ENCODE measurements around the gene RAB11FIP4. TPM values are rescaled to one million over a fixed set of nuclear protein-coding genes. Genes with fewer than 3 reads are reported as not detected.

RAB11FIP4 gene
- total RNA-seq, 1 donor: 0.72 TPM

GRCh38 chr17:31572341-31572740 is 180.9 kb downstream of the RAB11FIP4 start:
- peaks cover 89% of the 10 kb centered on the region for H4K20me1 ChIP-seq (ENCODE audit: insufficient read depth, low read length)

GRCh38 chr17:31573047-31573446 is 181.6 kb downstream of the RAB11FIP4 start:
- no peaks in the 10 kb centered on the region for H3K27me3 ChIP-seq (ENCODE audit: insufficient read depth, low read length)
- H3K4me1 ChIP-seq (ENCODE audit: insufficient read depth, low read length): peaks cover 49% of the 10 kb centered on the region
- H3K4me2 ChIP-seq (ENCODE audit: insufficient read depth, low read length): no peak overlapping the region
- peaks cover 63% of the 10 kb centered on the region for H3K36me3 ChIP-seq (ENCODE audit: insufficient read depth, low read length)
- no peaks in the 10 kb centered on the region for H3K9me3 ChIP-seq (ENCODE audit: low read depth, low read length)
- DNase-seq (ENCODE audit: insufficient read length, low spot score, missing footprints): no peak
- H3K4me3 ChIP-seq (ENCODE audit: insufficient read depth, low read length): no peak overlapping the region
- H3K27ac ChIP-seq (ENCODE audit: low read depth, low read length): peak overlapping the region; percentile 94
- peaks cover 97% of the 10 kb centered on the region for H3K79me2 ChIP-seq (ENCODE audit: insufficient read depth, low read length)
- peaks cover 89% of the 10 kb centered on the region for H4K20me1 ChIP-seq (ENCODE audit: insufficient read depth, low read length)
- no peak overlapping the region for H2AFZ ChIP-seq (ENCODE audit: low read length)
- no peak for TF ChIP-seq CTCF (IDR thresholded peaks at IDR 0.05; ENCODE audit: extremely low read depth, low read depth, low read length)

More at GRCh38 chr17:31572341-31572740, 180.9 kb downstream of the RAB11FIP4 start:
- no peak for TF ChIP-seq CTCF (IDR thresholded peaks at IDR 0.05; ENCODE audit: extremely low read depth, low read depth, low read length)
- Histone ChIP-seq H3K4me3 (ENCODE audit: insufficient read depth, low read length) (peak overlapping the region; percentile 13), H3K27me3 (ENCODE audit: insufficient read depth, low read length) (no peaks in the 10 kb centered on the region), H3K4me1 (ENCODE audit: insufficient read depth, low read length) (peaks cover 56% of the 10 kb centered on the region), H3K36me3 (ENCODE audit: insufficient read depth, low read length) (peaks cover 58% of the 10 kb centered on the region), H3K79me2 (ENCODE audit: insufficient read depth, low read length) (peaks cover 97% of the 10 kb centered on the region), H2AFZ (ENCODE audit: low read length) (no peak overlapping the region), H3K9me3 (ENCODE audit: low read depth, low read length) (no peaks in the 10 kb centered on the region), H3K27ac (ENCODE audit: low read depth, low read length) (peak overlapping the region; percentile 94), H3K4me2 (ENCODE audit: insufficient read depth, low read length) (peak overlapping the region; percentile 64)
- DNase-seq (ENCODE audit: insufficient read length, low spot score, missing footprints): no peak

GRCh38 chr17:31573861-31574260 is 182.4 kb downstream of the RAB11FIP4 start:
- DNase-seq (ENCODE audit: insufficient read length, low spot score, missing footprints): no peak
- peak overlapping the region; percentile 94 for H3K27ac ChIP-seq (ENCODE audit: low read depth, low read length)

GRCh38 chr17:31574458-31574857 is 183.0 kb downstream of the RAB11FIP4 start:
- Histone ChIP-seq H2AFZ (ENCODE audit: low read length) (no peak overlapping the region), H3K79me2 (ENCODE audit: insufficient read depth, low read length) (peaks cover 97% of the 10 kb centered on the region), H4K20me1 (ENCODE audit: insufficient read depth, low read length) (peaks cover 82% of the 10 kb centered on the region)

More at GRCh38 chr17:31573861-31574260, 182.4 kb downstream of the RAB11FIP4 start:
- no peak overlapping the region for H2AFZ ChIP-seq (ENCODE audit: low read length)
- H3K4me2 ChIP-seq (ENCODE audit: insufficient read depth, low read length): no peak overlapping the region
- H3K79me2 ChIP-seq (ENCODE audit: insufficient read depth, low read length): peaks cover 97% of the 10 kb centered on the region
- no peak for TF ChIP-seq CTCF (IDR thresholded peaks at IDR 0.05; ENCODE audit: extremely low read depth, low read depth, low read length)
- H3K4me3 ChIP-seq (ENCODE audit: insufficient read depth, low read length): no peak overlapping the region
- H3K9me3 ChIP-seq (ENCODE audit: low read depth, low read length): no peaks in the 10 kb centered on the region
- H3K36me3 ChIP-seq (ENCODE audit: insufficient read depth, low read length): peaks cover 67% of the 10 kb centered on the region
- peaks cover 46% of the 10 kb centered on the region for H3K4me1 ChIP-seq (ENCODE audit: insufficient read depth, low read length)
- no peaks in the 10 kb centered on the region for H3K27me3 ChIP-seq (ENCODE audit: insufficient read depth, low read length)
- peaks cover 82% of the 10 kb centered on the region for H4K20me1 ChIP-seq (ENCODE audit: insufficient read depth, low read length)

More at GRCh38 chr17:31574458-31574857, 183.0 kb downstream of the RAB11FIP4 start:
- H3K27ac ChIP-seq (ENCODE audit: low read depth, low read length): peak overlapping the region; percentile 94
- no peak overlapping the region for H3K4me3 ChIP-seq (ENCODE audit: insufficient read depth, low read length)
- no peak for DNase-seq (ENCODE audit: insufficient read length, low spot score, missing footprints)
- peaks cover 46% of the 10 kb centered on the region for H3K4me1 ChIP-seq (ENCODE audit: insufficient read depth, low read length)
- no peaks in the 10 kb centered on the region for H3K27me3 ChIP-seq (ENCODE audit: insufficient read depth, low read length)
- peaks cover 73% of the 10 kb centered on the region for H3K36me3 ChIP-seq (ENCODE audit: insufficient read depth, low read length)
- TF ChIP-seq CTCF (IDR thresholded peaks at IDR 0.05; ENCODE audit: extremely low read depth, low read depth, low read length): no peak
- H3K9me3 ChIP-seq (ENCODE audit: low read depth, low read length): no peaks in the 10 kb centered on the region
- H3K4me2 ChIP-seq (ENCODE audit: insufficient read depth, low read length): no peak overlapping the region

Data from osteoblast (primary cell).